Stimulated activated CD4-positive, alpha-beta T cell treated with anti-CD3 and anti-CD28 coated beads, Interleukin-12 subunit alpha, Interleukin-12 subunit beta, amount 100 ng/mL, for 4 hours (primary cell): ENCODE results near the gene DCTN3.

Experiments
- DNase-seq: peaks from one replicate; pipeline ENCODE4 v3.0.0-alpha.2; 2020

DCTN3 gene

DNA sequence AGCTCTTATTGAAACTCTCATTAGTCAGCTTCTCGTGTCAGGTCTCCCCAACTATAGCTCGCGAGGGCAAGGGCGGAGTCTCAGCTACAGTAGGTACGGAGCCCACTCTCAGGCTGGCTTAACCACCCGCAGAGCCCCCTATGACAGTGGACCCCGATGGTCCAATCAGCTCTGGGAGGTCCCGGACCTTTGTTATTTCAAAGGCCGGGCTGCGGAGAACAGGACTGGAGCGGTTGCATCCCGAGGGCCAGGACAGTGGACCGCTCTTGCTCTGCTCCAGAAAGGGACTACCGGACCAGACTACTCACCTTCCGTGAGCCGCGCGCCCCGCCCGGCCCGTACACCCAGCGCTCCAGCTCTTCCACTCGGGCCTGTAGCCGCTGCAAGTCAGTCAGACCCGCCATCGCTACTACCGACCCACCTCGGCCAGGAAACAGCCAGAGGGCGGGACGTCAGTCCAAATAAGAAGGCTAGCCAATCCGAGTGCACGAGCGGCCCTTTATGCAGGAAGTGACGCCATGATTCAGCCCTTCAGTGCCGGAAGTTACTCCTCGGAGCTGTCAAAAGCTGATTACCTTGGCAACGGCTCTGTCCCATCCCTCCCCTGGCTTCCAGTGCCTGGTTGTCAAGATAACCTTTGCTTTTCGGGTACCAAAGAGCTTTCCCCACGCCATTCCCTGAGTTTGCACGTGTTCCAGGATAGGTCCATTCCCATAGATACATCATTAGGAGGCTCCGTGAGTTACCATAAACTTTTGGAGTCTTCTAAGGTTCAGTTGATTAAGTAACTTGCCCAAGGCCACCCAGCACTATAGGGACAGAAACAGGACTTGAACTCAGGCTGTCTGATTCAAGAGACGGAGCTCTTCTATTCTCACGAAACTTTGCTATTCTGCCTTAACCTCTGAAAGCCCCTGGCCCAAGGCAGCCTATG is at the start of gene DCTN3:
Gene DCTN3, minus strand, starts transcription at position 435 of the 934 bp plus-strand sequence. Its CDS starts 31 bp downstream, at position 404.
- DNase-seq, result peak; percentile 82

DNA sequence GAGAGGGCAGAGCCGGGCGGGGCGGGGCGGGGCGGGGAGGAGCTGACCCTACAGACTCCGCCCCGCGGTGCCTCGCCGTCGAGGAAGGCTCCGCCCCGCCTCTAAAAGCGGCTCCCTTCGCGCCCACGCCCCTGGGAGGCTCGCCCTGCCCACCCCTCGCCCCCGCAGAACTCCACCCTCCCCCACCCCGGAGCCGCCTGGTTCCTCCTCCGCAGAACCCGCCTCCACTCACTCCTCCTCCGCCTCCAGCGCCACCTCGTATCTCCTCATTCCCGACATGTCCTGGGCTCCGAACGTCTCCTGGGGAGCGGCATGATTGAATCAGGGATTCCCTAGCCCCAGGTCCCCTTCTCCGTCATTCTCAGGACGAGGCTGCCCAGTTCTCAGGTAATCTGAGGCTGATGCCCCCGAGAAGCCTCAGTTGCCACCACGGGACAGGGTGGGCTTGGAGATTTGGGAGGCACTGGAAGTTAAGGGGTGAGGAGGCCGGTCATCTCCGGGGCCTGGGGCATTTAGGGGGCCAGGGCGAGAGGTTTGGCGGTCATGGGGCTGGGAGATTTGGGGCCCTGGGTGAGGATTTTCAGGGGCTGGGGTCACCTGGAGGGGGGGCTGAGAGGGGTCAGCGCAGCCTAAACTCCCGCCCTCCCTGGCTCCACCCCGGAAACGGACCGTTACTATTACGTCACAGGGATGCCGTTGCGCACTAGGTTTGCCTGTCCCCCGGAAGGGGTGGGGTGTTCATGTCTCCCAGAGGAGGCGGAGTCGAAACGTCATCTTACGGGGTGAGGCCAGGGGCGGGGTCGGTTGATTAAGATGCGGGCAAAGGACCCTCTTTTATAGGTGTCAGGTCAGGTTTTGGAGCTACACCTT is 45.3 kb upstream of the DCTN3 start:
- peak; percentile 76 for DNase-seq

DNA sequence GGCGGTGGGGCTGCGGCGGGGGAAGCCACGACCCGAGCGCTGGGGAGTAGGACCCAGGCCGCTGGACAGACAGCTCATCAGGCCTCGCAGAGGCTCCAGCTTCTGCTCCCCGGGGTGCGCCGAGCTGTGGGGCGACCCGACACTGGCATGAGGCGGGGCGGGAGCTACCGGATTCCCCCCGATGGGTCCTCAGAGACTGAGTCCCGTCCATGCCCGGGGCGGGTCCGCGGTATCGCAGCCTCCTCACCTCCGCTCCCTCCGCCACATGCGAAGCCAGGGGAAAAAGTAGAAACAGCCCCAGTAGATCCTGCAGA is 44.7 kb upstream of the DCTN3 start:
- no peak for DNase-seq

DNA sequence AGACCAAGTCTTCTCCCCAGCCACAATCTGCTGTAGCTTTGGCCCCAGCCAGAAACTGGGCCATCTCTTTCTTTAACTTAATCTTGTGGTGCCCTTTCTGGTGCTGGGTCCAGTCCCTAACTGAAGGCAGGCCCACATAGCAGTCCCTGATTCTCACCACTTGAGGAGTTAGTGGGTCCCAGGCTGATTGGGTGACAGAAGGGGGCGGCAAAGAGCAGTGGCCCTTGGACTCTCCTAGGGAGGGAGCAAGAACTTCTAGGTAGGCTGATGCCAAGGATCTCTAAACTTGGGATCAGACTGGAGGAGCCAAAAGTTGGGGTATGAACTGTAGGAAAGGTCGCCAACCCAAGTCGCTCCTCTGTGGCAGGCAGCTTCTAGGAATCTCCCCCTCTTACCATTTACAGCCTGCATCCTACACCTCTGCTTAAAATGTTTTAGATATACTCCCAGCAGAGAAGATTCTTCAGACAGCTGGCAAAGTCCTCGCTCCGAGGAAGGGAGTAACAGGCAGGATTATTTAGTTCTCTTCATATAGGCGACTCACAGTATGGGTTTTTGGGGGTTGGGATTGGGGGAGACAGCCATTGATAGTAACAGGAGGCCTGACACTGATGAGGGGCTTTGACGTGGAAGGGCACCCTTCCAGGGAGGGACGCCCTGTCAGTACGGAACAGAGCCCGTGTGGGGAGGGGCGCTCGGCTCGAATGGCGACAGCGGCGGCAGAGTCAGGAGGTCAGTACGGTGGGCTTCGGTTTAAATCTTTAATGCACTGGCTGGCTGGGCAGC is 44.2 kb upstream of the DCTN3 start:
- peak; percentile 71 for DNase-seq

DNA sequence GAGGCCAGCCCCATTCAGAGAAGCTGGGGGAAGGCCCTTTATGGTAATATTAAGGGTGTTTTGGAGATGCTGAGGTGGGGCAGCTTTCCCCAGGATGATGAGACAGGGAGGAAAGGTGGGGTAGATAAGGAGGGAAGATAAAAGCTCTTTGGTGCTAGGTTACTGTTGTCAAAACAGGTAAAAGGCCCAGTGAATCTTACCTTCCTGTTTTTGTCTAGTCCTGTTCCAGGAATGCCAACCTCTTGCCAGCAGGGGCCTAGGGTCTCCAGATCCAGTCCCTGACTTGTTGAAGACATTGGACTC is 43.0 kb upstream of the DCTN3 start:
- no peak for DNase-seq

DNA sequence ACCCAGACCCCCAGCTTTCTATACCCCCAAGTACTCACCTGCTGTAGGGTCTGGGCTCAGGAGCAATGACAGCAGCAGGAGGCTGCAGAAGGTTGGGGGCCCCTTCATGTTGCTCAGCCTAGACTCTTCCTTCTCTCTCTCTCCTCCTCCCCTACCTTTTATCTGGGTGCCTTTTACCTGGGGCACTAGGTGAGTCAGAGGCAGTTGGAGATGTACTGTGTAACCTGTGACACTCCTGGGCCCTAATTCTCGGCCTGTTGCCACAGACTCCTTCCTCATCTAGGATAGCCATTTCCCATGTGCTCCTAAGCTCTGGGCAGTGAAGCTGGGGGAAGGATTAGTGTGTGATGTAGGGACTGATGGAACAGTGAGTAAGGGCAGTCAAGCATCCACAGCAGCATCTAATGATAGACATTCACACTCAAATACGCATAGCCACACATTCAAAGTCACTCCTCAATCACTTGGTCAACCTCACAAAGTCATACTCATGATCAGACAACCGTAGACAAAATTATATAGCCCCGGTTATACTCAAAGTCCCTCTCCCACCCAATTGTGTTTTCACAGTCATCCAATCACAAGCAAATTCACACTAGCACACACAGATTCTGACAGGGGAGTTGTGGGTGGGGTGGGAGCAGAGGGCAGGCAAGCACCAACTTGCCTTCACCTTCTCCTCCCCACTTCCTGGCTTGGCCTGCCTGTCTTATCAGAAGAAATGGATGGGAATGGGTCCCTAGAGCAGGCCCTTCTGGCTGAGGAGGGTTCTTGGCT is 42.4 kb upstream of the DCTN3 start, which contains the start of gene CCL27:
Gene CCL27, minus strand, starts transcription at position 132 of the 777 bp plus-strand sequence. Its CDS starts 24 bp downstream, at position 108.
- DNase-seq, result no peak

GRCh38 chr9:34659592-34660253 is 39.4 kb upstream of the DCTN3 start:
- DNase-seq, result no peak

DNA sequence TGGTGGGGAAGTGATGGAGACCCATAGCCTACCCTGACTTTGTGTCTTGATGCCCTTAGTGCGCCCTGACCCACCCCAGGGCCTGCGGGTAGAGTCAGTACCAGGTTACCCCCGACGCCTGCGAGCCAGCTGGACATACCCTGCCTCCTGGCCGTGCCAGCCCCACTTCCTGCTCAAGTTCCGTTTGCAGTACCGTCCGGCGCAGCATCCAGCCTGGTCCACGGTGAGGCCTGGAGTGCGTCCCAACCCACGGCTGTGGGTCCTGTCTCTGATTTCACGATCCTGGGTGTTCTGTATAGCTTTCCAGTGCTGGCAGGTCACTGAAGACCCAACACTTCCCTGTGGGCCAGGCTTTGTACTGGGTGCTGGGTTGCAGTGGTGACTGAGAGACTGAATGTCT is 38.2 kb upstream of the DCTN3 start:
- no peak for DNase-seq

- DNase-seq, result no peak
These were observed 36.7 kb upstream of the DCTN3 start for GRCh38 chr9:34656992-34657391.

GRCh38 chr9:34655394-34655793 is 35.1 kb upstream of the DCTN3 start:
- DNase-seq, result no peak

- no peak for DNase-seq
These were observed 34.2 kb upstream of the DCTN3 start for GRCh38 chr9:34654323-34655051.

DNA sequence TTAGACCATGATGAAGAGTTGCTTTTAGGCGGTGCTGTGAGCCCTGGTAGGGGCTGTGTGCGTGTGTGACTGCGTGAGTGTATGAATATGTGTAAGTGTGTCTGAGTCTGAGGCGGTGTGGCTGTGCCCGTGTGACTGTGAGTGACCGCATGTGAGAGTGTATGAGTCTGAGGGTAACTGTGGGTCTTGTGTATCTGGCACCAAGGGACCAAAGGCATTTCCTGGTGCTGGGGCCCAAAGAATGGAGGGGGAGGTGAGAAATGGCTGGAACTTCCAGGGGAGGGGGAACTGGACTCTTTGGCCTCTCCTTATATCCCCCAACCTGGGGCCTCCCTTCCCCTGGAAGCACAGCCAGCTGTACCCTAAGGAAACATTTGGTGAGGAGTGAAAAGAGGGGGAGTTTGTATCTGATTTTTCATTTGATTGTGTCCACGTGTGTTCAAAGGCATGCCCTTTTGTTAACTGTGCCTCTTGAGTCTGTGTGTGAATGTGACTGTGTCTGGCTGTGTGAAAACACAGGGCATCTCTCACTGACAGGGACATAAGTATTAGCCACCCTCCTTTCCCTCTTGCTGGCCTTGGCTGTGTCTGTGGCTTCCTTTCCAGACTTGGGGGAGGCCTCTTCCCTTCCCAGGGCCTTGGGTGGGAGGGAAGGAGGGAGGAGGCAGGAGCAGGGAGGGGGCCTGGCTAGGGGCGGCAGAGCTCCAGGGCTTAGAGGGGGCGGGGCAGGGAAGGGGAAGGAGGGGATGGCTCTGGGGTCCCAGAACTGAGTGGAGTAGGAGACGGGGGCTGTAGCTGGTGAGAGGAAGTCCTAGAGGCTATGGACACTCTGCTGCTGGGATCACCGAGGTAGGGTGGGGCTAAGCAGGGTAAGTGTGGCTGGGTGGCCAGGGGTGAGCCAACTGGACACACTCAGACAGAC is 33.1 kb upstream of the DCTN3 start:
- DNase-seq, result no peak

GRCh38 chr9:34652602-34653000 is 32.3 kb upstream of the DCTN3 start:
- DNase-seq, result no peak

DNA sequence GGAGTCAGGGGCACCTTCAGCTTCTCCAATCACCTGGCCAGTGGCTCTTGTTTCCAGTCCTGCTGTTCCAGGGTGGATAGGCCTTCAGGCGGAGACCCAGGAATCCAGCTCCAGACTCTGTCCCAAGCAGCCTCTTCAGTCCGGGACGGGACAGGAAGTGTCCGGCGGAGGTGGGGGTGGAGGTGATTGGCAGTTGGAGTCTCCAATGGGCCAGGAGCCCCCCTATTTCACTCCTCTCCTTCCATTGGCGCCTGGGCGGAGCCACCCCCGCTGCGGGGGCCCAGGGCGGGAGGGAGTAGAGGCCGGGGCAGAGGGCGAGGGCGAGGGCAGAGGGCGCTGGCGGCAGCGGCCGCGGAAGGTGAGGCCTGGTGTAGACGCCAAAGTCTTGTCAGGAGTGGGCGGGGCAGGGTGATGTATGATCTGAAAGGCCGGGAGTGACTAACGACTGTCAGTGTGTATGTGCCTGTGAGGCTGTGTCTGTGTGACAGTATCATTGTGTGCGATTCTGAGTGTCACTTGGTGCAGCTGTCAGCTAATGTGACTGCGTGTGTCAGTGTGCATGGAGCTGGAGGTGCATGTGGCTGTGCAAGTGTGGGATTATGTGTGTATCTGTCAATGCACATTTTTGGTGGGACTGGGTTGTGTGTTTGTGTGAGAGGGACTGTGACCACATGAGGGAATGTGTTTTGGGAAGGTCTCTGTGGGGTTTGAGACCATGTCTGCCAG is 31.7 kb upstream of the DCTN3 start, which contains the start of gene IL11RA:
Gene IL11RA, plus strand, starts transcription at position 310 of the 726 bp plus-strand sequence. CDS start 3,033 bp downstream, outside the sequence.
- DNase-seq, result peak; percentile 51

DNA sequence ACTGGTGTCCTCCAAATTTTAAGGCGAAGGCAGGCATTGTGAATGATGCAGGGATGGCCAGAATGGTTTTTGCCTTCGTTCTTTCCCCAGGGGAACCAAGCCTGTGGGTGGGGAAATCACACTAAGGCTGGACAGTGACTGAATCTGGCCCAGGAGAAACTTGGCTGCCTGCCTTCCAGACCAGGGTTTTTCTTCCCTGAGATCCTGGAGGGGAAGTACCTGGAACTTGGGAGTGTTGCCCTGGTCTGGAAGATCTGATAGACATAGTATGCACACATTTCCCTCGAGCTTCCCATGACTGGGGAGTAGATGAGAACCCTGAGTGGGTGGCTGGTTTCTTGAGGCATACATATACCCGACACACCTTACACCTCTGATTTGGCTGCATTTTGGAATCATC is 31.0 kb upstream of the DCTN3 start:
- DNase-seq, result no peak

GRCh38 chr9:34650816-34651215 is 30.5 kb upstream of the DCTN3 start:
- DNase-seq, result no peak

DNA sequence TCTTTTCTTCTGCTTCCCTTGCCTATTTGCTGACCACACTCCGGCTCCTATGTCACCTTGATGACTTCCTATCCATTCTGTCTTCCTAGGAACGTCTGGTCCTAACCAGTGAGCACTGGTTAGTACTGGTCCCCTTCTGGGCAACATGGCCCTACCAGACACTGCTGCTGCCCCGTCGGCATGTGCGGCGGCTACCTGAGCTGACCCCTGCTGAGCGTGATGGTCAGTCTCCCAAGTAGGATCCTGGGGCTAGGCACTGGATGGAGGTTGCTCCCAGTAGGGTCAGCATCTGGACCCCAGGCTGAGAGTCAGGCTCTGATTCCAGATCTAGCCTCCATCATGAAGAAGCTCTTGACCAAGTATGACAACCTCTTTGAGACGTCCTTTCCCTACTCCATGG is 28.4 kb upstream of the DCTN3 start:
- no peak for DNase-seq

- no peak for DNase-seq
These were observed 27.4 kb upstream of the DCTN3 start for GRCh38 chr9:34647651-34648050.

- DNase-seq, result no peak
These were observed 26.7 kb upstream of the DCTN3 start for GRCh38 chr9:34647084-34647403.
